Islet precursor cell (in vitro differentiated cells): ENCODE measurements around the gene TIGD6.
"Not testable (repeated sequence)": the region's sequence is repeated elsewhere in the genome, so short reads cannot be mapped to it uniquely, and the experiment has no call there.

Source experiments
- DNase-seq: peaks from one replicate; pipeline ENCODE4 v3.0.0-alpha.2; 2018

The TIGD6 gene

DNA sequence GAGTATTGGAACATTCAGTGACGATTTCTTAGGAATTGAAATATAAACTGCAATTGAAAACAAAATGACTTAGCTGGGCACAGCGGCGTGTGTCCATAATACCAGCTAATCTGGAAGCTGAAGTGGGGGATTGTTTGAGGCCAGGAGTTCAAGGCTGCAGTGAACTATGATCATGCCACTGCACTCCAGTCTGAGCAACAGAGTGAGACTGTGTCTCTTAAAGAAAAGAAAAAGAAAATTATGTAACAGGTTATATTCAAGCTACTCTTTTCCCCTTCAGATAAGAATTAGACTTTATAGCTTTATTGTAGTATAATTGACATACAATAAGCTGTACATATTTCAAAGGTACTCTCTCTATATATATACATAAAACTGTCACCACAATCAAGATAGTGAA, 33.5 kb downstream of the TIGD6 start:
- no peak for DNase-seq

DNA sequence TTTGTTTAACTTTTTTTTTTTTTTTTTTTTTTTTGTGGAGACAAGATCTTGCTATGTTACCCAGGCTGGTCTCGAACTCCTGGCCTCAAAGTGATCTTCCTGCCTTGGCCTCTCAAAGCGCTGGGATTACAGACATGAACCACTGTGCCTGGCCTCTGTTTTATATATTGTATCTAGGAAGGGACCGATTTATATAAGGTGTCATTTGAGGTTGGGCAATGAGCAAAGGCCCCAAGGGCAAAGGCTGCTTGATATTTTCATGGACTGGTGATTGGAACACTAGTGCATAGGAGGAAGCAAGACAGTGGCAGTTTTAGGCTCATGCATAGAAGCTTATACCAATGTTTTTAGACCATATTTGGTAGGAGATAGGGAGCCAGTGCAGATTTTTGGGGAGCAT, 36.7 kb downstream of the TIGD6 start:
- no peak for DNase-seq

DNA sequence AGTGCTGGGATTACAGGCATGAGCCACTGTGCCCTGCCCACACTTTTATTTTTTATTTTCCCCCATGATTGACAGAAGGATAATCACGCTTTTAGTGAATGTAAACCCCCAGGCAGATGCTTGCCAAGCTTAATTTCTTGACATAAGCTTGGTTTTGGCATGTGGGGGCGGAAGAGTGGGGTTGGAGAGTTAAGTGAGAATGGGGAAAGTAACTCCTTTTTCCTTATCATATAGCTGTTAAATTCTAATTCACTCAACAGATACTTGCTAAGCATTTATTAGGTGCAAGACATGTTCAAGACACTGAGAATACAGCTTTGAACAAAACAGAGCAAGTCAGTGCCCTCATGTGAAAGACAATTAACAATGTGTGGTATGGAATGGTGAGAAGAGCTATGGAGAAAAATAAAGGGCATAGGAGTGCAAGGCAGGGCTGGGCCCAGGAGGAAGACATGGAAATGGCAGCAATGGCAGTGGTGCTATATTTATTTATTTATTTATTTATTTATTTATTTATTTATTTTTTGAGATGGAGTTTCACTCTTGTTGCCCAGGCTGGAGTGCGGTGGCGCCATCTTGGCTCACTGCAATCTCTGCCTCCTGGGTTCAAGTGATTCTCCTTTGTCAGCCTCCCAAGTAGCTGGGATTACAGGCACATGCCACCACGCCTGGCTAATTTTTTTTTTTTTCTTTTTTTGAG, 37.7 kb downstream of the TIGD6 start:
- no peak for DNase-seq

DNA sequence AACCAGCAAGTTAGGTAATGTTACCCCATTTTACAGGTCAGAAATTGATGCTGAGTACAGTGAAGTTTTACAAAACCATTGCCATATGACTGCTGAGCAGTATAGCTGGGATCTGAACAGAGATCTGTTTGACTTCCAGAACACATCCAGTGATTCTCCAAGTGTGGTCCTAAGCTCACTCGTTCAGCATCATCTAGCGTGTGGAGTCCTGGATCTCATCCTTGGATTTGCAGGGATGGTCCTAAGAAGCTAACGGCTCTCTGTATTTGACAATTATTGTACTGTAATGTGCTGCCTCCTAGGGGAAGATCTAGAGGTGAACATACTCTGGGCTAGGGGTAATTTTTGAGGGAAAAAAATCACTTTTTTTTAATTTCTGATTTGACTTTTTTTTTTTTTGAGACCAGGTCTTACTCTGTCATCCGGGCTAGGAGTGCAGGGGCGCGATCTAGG, 38.5 kb downstream of the TIGD6 start:
- DNase-seq = no peak

DNA sequence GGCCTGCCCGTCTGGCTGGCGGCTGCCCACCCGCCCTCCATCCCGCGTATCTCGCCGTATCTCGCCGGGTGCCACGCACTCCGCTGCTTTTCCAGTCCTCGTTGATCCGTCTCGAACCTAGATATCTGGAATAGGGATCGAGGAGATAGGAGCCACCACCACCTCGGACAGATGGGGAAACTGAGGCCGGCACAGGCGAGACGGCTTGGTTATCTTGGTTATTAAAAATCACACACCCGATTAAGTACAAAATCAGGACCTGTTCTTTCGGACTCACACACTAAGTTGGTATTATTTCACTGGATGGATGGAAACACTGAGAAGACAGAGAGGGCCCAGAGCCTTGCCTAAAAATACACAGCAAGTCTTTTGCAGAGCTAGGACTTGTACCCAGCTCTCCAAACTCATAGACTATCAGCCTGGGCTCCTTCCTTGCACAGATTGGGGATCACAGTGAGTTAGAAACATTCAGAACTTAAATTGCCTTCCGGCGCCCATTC, 39.2 kb downstream of the TIGD6 start:
- peak; percentile 32 for DNase-seq

DNA sequence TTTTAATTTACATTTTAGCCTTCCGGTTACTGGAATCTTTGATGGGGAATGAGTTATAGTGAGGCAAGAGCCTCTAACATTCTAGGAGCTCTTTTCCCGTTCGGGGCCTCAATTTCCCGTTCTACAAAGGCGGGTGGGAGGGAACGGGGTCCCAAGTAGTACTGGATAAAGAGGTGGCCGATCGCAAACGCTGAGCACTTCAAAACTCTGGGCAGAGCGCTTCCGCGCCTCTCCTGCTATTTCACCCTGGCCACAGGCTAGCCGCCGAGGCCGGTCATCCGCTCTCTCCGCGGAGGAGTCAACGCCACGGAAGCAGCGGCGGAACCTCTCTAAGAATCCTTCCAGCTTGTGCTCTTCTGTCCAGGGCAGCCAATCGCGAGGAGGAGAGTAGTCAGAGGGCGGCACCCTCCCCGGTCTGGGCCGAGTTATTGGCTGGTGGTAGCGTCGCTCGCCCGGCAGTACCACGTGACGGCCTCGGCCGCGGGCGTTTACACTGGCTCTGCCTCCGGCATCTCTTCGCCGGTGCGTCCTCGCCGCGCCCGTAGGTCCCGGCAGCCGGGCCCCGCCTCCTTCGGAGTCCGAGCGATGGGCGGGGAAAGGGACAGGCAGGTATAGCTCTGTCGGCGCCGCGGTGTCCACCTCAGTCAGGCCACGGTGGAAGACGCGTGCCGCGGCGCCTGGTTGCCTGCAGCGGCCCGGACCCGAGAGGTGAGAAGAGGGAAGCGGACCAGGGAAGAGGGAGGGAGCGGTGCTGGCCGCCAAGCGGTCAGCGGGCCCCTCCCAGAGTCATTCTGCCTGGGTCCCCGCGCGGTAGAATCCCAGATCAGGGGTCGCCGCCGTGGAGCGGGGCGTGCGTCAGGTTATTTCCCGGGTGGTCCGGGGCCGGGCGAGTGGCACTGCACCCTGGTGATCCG, 39.9 kb downstream of the TIGD6 start, which contains the start of gene SLC26A2:
Gene SLC26A2, plus strand, starts transcription at position 487 of the 914 bp plus-strand sequence. CDS start 16,895 bp downstream, outside the sequence.
- peak; percentile 99 for DNase-seq

DNA sequence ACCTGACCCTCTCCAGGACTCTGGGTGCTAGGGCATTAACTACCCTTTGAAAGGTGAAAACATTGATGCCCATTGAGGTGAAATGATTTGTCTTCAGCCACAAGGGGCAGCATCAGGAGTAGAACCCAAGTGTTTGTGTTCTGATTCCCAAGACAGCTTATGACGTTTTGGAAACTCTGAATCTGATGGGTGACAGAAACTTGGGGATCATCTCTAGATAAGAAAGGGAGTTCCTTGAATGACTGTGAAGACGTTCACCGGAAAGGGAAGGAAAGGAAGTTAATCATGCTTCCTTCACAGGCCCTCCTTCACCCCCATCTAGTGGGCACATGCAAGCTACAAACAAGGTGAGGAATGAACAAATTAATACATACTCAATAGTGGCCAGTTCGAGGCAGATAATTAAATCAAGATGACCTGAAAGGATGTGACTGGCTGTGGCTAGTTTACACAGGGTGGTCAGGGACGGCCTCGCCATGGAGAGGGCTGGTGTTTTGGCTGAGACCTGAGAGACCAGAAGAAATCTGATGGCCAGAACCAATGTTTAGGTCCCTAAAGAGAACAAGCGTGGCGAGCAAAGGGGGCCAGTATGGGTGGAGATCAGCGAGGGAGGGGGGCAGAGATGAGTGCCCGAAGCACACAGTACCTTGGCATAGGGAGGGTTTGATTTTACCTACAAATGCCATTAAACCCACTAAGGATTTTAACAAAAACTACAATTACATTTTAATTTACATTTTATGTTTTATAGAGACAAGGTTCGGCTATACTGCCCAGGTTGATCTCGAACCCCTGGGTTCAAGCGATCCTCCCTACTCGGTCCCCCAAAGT, 40.8 kb downstream of the TIGD6 start:
- peak; percentile 49 for DNase-seq

DNA sequence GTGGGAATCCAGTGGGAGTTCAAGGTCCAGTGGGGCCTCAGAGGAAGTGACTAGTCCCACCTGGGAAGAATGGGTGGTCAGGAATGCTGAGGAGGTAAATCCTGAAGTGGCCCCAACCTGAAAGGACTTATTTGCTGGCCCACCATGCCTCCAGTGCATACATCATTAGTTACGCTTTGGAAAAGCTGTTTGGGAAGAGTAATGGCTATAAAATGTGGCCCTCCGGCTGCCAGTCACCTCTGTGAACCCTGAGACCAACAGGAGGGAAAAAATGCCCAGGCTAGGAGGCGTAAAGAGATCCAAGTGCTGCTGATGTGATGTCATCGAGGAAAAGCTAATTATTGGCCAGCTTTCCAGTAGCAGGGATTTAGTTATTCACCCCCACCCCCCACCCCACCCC, 42.6 kb downstream of the TIGD6 start:
- DNase-seq = peak; percentile 46

DNA sequence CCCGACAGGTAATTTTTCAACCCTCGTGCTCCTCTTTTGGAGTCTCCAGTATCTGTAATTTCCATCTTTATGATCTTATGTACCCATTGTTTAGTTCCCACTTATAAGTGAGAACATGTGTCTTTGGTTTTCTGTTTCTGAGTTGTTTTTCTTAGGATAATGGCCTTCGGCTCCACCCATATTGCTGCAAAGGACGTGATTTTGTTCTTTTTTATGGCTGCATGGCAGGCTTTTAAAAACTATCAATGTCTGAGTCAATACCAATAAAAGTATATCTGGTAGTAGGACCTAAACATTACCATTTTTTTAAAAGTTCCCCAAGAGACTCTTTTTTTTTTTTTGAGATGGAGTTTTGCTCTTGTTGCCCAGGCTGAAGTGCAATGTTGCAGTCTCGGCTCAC, 43.8 kb downstream of the TIGD6 start:
- no peak for DNase-seq

DNA sequence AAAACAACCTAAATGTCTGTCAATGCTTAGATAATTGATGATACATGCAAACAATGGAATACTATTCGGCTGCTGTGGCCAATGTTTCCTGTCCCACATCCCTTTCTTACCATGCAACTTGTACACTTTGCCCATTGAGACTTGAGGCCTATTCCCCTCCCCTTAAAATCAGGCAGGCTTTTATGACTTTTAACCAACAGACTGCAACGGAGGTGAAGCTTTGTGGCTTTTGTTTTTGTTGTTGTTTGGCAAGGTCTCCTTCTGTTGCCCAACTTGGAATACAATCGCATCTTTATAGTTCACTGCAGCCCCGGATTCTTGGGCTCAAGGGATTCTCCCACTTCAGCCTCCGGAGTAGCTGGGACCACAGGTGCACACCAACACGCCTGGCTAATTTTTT, 45.7 kb downstream of the TIGD6 start:
- peak; percentile 42 for DNase-seq

DNA sequence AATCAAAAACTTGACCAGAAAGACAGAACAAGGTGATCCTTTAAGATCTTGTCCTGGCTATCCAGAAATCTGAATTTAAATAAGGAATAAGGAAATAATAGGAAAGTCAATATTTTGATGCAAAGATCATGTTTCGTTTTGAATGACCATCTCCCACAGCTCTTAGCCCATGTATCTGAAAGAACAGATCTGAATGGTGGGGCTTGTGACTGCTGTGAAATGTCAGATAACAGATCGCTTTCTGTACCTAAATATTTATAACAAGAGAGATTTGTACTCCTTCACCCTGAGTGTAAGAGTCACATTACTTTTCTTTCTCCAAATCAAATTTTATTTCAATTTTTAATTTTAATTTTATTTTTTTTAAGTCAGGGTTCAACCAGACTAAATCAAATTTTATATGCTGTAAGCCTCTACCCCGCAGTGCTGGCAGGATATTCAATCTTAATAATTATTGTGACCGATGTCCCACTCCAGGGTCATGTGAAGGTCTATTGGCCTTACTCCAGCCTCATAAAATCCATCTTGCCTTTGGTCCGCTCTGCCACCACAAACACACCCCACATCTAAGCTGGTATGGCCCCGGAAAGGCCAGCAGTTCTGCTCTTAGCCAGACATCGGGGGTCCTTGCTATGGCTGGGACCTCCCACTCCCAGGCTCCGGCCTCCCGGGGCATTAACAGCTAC, 46.9 kb downstream of the TIGD6 start:
- DNase-seq = peak; percentile 32

DNA sequence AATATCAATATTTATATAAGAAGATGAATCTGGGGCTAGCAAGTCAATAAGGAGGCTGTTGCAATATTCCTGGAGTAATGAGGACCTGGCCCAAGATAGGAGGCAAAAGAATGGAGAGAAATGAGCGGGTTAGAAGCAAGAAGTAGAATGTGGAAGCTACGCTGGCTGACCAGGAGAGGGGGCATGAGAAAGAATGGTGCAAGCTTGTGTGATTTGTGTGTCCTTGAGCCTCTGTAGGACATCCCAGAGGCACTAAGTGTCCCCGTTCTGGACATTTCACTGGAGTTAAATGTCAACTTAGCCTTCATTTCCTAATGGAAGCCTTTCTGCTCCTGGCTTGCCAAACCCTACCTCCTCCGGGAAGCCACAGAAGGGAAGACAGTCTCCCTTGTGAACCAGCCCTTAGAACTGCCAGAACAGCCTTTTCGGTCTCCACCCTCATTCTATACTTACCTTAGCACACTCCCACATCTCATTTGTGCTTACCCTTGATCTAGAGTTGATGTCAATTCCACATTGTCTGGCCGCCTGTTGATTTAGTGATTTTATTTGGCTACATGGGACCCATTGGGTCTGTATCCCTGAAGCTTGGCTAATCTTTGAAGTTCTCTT, 49.2 kb downstream of the TIGD6 start:
- DNase-seq = peak; percentile 46

DNA sequence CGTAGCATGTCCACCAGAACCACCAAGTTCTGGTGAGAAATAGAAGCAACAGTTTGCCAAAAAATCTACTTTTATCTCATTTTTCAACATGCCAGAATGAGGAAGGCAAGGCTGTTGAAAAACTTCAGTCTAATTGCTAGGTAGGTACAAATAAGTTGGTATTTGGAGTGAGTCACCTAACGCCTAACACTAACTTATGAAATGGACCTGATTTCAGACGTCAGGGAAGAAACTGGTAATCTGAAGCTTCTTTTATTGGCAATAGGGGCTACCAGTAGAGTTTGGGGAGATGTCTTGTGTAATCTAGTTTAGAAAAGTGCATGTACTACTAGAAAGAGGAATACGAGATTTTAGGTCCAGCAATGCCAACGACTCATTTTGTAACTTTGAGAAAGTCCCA, 51.5 kb downstream of the TIGD6 start:
- no peak for DNase-seq

DNA sequence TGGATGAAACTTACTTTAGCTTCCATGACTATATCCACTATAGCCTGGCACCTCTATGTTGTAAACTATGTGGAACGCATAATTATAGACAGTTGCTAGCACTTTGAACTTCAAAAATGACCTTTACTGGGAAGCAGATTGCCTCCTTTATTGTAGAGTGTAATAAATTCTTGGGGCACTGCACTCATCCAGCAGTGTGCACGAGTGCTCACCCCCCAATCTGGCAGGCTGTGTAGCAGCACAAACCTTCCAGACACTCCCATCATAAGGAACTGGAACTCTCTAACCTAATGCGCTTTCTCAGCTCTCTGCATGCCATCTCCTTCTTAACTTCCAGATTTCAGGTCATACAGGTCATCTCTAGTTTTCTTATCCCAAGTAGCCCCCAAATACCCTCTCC, 54.3 kb downstream of the TIGD6 start:
- no peak for DNase-seq

DNA sequence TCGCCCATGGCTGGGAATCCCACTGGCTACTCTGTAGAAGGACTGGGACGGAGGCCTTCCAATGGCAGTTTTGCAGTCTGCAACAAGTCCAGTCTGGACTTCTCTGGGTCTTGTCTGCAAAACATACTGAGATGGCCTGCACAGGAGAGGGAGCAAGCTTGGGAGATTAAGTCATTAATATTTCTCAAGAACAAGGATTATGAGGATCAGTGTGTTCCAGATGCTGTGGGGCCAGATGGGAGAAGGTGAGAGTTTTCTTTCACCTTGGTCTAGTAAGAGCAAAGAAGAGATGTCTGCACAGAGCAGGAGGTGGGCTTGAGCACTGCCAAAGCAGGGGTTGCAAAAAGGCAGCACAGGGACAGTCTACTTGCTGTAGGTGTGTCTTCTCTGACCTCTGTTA, 55.8 kb downstream of the TIGD6 start, which contains the start of gene PDE6A:
Gene PDE6A, minus strand, starts transcription at position 128 of the 400 bp plus-strand sequence. Its CDS starts 120 bp downstream, at position 8.
- no peak for DNase-seq

DNA sequence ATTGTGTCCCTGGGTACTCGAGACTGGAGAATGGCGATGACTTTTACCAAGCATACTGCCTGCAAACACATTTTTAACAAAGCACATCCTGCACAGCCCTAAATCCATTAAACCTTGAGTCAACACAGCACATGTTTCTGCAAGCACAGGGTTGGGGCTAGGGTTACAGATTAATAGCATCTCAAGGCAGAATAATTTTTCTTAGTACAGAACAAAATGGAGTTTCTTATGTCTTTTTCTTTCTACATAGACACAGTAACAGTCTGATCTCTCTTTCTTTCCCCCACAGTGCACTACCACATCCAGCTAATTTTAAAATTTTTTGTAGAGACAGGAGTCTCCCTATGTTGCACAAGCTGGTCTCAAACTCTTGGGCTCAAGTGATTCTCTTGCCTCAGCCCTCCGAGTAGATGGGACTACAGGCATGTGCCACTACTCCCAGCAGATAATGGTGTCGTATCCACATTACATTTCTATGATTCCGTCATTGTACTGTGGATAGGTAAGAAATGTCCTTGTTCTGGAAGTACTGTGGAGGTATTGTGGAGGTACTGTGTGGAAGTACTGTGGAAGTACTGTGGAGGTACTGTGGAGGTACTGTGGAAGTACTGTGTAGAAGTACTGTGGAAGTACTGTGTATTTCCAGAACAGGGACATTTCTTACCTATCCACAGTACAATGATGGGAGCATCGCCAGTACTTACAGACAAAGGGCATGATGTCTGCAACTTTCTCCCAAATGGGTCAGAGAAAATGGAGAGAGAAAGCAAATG, 57.1 kb downstream of the TIGD6 start:
- DNase-seq = not testable (repeated sequence)
